ENCODE results near the gene RAC2.

Gene RAC2

GRCh38 chr22:37282385-37282677 lies 38.3 kb upstream of the RAC2 start, which contains the start of gene CYTH4:
TSS of gene CYTH4 (plus strand) at chr22:37282508. CDS start at chr22:37282570, 62 bp downstream.
- H3K4me3 ChIP-seq (ENCODE audit: low read depth, low read length) = no peak within 1 kb of the TSS
- DNase-seq (ENCODE audit: low read depth, low spot score) = no peak
- in situ Hi-C loops (cut with HindIII; ENCODE audit: low sequenced_read_pairs) = no loop called here
- TF ChIP-seq CTCF (IDR thresholded peaks at IDR 0.05; ENCODE audit: low read depth, low read length) = no peak

- no peak for TF ChIP-seq CTCF (IDR thresholded peaks at IDR 0.05; ENCODE audit: low read depth, low read length)
- no peak overlapping the region for H3K4me3 ChIP-seq (ENCODE audit: low read depth, low read length)
- no peak for DNase-seq (ENCODE audit: low read depth, low spot score)
- in situ Hi-C loops (cut with HindIII; ENCODE audit: low sequenced_read_pairs) = no loop called here
Observed at GRCh38 chr22:37281646-37282384, 37.7 kb upstream of the RAC2 start.

GRCh38 chr22:37281195-37281594 lies 37.1 kb upstream of the RAC2 start:
- no peak overlapping the region for H3K4me3 ChIP-seq (ENCODE audit: low read depth, low read length)
- TF ChIP-seq CTCF (IDR thresholded peaks at IDR 0.05; ENCODE audit: low read depth, low read length) = no peak
- no peak for DNase-seq (ENCODE audit: low read depth, low spot score)
- in situ Hi-C loops (cut with HindIII; ENCODE audit: low sequenced_read_pairs) = no loop called here

- no peak for TF ChIP-seq CTCF (IDR thresholded peaks at IDR 0.05; ENCODE audit: low read depth, low read length)
- in situ Hi-C loops (cut with HindIII; ENCODE audit: low sequenced_read_pairs) = no loop called here
- no peak overlapping the region for H3K4me3 ChIP-seq (ENCODE audit: low read depth, low read length)
- no peak for DNase-seq (ENCODE audit: low read depth, low spot score)
Observed at GRCh38 chr22:37280718-37281117, 36.6 kb upstream of the RAC2 start.

- in situ Hi-C loops (cut with HindIII; ENCODE audit: low sequenced_read_pairs) = no loop called here
- no peak for TF ChIP-seq CTCF (IDR thresholded peaks at IDR 0.05; ENCODE audit: low read depth, low read length)
- peak; percentile 15 for DNase-seq (ENCODE audit: low read depth, low spot score)
- no peak overlapping the region for H3K4me3 ChIP-seq (ENCODE audit: low read depth, low read length)
Observed at GRCh38 chr22:37279331-37280181, 35.5 kb upstream of the RAC2 start.

GRCh38 chr22:37278261-37278660 lies 34.2 kb upstream of the RAC2 start:
- no peak for TF ChIP-seq CTCF (IDR thresholded peaks at IDR 0.05; ENCODE audit: low read depth, low read length)
- no peak for DNase-seq (ENCODE audit: low read depth, low spot score)
- in situ Hi-C loops (cut with HindIII; ENCODE audit: low sequenced_read_pairs) = no loop called here
- no peak overlapping the region for H3K4me3 ChIP-seq (ENCODE audit: low read depth, low read length)
